HG02678 (cell line): Measurements from ENCODE around the gene OR52E2.

ENCODE experiments used
- ATAC-seq: cut with Tn5 transposase; IDR thresholded peaks from one replicate; pipeline ENCODE4 v1.9.1; 2021; ENCODE audit warnings: mild to moderate bottlenecking, moderate library complexity; ENCODE audit not compliant: unreplicated experiment

OR52E2 gene

DNA sequence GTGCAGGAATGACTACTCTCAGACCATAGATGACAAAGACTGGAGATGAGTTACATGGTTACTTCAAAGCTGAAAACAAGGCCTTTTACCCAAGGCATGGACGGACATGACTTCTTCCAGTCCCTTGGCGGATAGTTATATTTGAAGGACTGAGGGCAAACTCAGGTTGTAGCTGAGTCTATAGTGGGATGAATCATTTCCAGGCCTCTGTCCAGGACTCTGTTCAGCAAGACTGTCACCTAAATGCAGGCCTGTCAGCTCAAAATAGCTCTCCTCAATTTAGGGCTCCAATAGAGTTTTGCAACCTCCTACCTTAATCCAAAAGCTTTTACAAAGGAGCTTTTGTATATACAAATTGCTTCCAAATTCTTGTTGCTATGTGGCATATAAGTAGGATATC lies 37.4 kb downstream of the OR52E2 start:
- ATAC-seq: no peak

DNA sequence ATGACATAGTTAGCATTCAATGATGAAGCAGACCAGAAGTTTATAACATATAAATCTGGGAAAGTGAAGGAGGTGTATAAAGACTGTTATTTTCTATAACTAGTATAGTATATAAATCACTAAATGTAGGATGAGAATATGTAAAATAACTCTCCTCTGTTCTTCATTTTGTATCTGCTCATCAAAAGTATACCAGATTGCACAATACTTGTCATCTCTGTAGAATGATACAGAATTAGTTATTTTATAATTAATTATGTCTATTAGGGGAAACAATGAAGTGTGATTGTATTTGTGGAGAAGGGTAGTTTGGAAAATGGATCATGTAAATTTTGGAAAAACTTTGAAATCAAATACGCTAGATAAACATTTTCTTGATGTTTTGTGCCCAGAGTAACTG lies 46.4 kb downstream of the OR52E2 start:
- no peak for ATAC-seq

DNA sequence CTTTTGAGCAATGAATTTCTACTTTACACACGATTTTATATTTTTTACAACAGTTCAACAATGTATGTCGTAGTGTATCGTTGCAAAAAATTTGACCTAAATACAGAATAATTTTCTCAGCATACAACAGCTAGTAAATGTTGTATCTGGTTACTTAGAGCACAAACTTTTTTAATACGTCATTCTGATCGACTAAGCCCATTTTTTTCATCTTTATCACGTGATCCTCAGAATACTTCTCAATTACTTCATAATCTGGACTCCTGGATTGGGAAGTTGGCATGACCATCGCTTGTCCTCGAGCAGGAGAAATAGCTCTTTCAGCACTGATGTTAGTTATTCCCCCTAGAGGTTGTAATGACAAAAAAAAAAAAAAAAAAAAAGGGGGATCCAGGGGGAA lies 48.2 kb downstream of the OR52E2 start:
- ATAC-seq: no peak
